ENCODE results near the gene TRAF2.

- no peak for TF ChIP-seq POLR2AphosphoS5 (IDR thresholded peaks at IDR 0.05)
- TF ChIP-seq CTCF (IDR thresholded peaks at IDR 0.05 in 8 of 11, conservative IDR thresholded peaks at IDR 0.05 in 3 of 11) = no peak
Observed at GRCh38 chr9:136838314-136839228, 47.7 kb upstream of the TRAF2 start.

Measured in spleen (tissue), 7 donors.